ENCODE results near the gene DIP2A. TPM values are rescaled to one million over a fixed set of nuclear protein-coding genes. Genes with fewer than 3 reads are reported as not detected.

DIP2A gene
- total and polyA plus RNA-seq, 5 donors, result 28.6 to 40.6 (median 37.1) TPM

GRCh38 chr21:46468108-46468774 is 9.6 kb downstream of the DIP2A start:
- Histone ChIP-seq H3K4me3 (ENCODE audit: low read length) (no peak overlapping the region), H3K9me3 (ENCODE audit: control insufficient read depth, low read length) (no peaks in the 10 kb centered on the region), H3K27ac (ENCODE audit: low read length) (no peak overlapping the region), H3K27me3 (ENCODE audit: control insufficient read depth, insufficient read depth) (no peaks in the 10 kb centered on the region), H3K4me1 (ENCODE audit: control insufficient read depth, insufficient read depth, low read length) (peaks cover 9% of the 10 kb centered on the region)
- DNase-seq (no peak), ATAC-seq (no peak)
- intact Hi-C loops (cut with DNase I), result no loop called here
- 91% methylated on average over 6 of the region's 6 CpGs for WGBS

- H3K4me3 ChIP-seq (ENCODE audit: low read length), result no peak overlapping the region
- no peak overlapping the region for H3K27ac ChIP-seq (ENCODE audit: low read length)
- no peak for ATAC-seq
- 78% methylated on average over 3 of the region's 3 CpGs for WGBS
- no peak for DNase-seq
- intact Hi-C loops (cut with DNase I), result no loop called here
- peaks cover 9% of the 10 kb centered on the region for H3K4me1 ChIP-seq (ENCODE audit: control insufficient read depth, insufficient read depth, low read length)
- H3K27me3 ChIP-seq (ENCODE audit: control insufficient read depth, insufficient read depth), result no peaks in the 10 kb centered on the region
- no peaks in the 10 kb centered on the region for H3K9me3 ChIP-seq (ENCODE audit: control insufficient read depth, low read length)
These were observed 10.6 kb downstream of the DIP2A start for GRCh38 chr21:46469275-46469674.

- DNase-seq (no peak), ATAC-seq (no peak)
- H3K9me3 ChIP-seq (ENCODE audit: control insufficient read depth, low read length), result no peaks in the 10 kb centered on the region
- no peak overlapping the region for H3K4me3 ChIP-seq (ENCODE audit: low read length)
- H3K4me1 ChIP-seq (ENCODE audit: control insufficient read depth, insufficient read depth, low read length), result peaks cover 12% of the 10 kb centered on the region
- H3K27ac ChIP-seq (ENCODE audit: low read length), result no peak overlapping the region
- no peaks in the 10 kb centered on the region for H3K27me3 ChIP-seq (ENCODE audit: control insufficient read depth, insufficient read depth)
- WGBS, result 78% methylated on average over 1 of the region's 1 CpG
- intact Hi-C loops (cut with DNase I), result no loop called here
These were observed 12.8 kb downstream of the DIP2A start for GRCh38 chr21:46471514-46471913.

GRCh38 chr21:46472246-46472645 is 13.6 kb downstream of the DIP2A start:
- ATAC-seq (peak; percentile 63 to 79), DNase-seq (no peak)
- no peaks in the 10 kb centered on the region for H3K27me3 ChIP-seq (ENCODE audit: control insufficient read depth, insufficient read depth)
- peaks cover 12% of the 10 kb centered on the region for H3K4me1 ChIP-seq (ENCODE audit: control insufficient read depth, insufficient read depth, low read length)
- H3K4me3 ChIP-seq (ENCODE audit: low read length), result no peak overlapping the region
- 63% methylated on average over 6 of the region's 6 CpGs for WGBS
- intact Hi-C loops (cut with DNase I), result no loop called here
- no peak overlapping the region for H3K27ac ChIP-seq (ENCODE audit: low read length)
- no peaks in the 10 kb centered on the region for H3K9me3 ChIP-seq (ENCODE audit: control insufficient read depth, low read length)

- 94% methylated on average over 2 of the region's 2 CpGs for WGBS
- DNase-seq (no peak), ATAC-seq (no peak)
- H3K27me3 ChIP-seq (ENCODE audit: control insufficient read depth, insufficient read depth), result no peaks in the 10 kb centered on the region
- no peak overlapping the region for H3K4me3 ChIP-seq (ENCODE audit: low read length)
- H3K9me3 ChIP-seq (ENCODE audit: control insufficient read depth, low read length), result no peaks in the 10 kb centered on the region
- peaks cover 14% of the 10 kb centered on the region for H3K4me1 ChIP-seq (ENCODE audit: control insufficient read depth, insufficient read depth, low read length)
- H3K27ac ChIP-seq (ENCODE audit: low read length), result no peak overlapping the region
- intact Hi-C loops (cut with DNase I), result no loop called here
These were observed 15.7 kb downstream of the DIP2A start for GRCh38 chr21:46474382-46474781.

GRCh38 chr21:46475296-46475695 is 16.6 kb downstream of the DIP2A start:
- ATAC-seq (no peak), DNase-seq (no peak)
- Histone ChIP-seq H3K4me1 (ENCODE audit: control insufficient read depth, insufficient read depth, low read length) (peaks cover 14% of the 10 kb centered on the region), H3K4me3 (ENCODE audit: low read length) (no peak overlapping the region), H3K27me3 (ENCODE audit: control insufficient read depth, insufficient read depth) (no peaks in the 10 kb centered on the region), H3K9me3 (ENCODE audit: control insufficient read depth, low read length) (no peaks in the 10 kb centered on the region), H3K27ac (ENCODE audit: low read length) (no peak overlapping the region)
- 93% methylated on average over 1 of the region's 1 CpG for WGBS
- intact Hi-C loops (cut with DNase I), result no loop called here

- H3K27me3 ChIP-seq (ENCODE audit: control insufficient read depth, insufficient read depth), result no peaks in the 10 kb centered on the region
- 94% methylated on average over 7 of the region's 7 CpGs for WGBS
- no peaks in the 10 kb centered on the region for H3K9me3 ChIP-seq (ENCODE audit: control insufficient read depth, low read length)
- H3K27ac ChIP-seq (ENCODE audit: low read length), result no peak overlapping the region
- peaks cover 8% of the 10 kb centered on the region for H3K4me1 ChIP-seq (ENCODE audit: control insufficient read depth, insufficient read depth, low read length)
- no peak for DNase-seq
- no peak overlapping the region for H3K4me3 ChIP-seq (ENCODE audit: low read length)
- intact Hi-C loops (cut with DNase I), result no loop called here
- no peak for ATAC-seq
These were observed 19.1 kb downstream of the DIP2A start for GRCh38 chr21:46477765-46478164.

GRCh38 chr21:46478910-46479309 is 20.2 kb downstream of the DIP2A start:
- intact Hi-C loops (cut with DNase I), result no loop called here
- 35% methylated on average over 2 of the region's 2 CpGs for WGBS
- DNase-seq, result no peak
- Histone ChIP-seq H3K4me3 (ENCODE audit: low read length) (no peak overlapping the region), H3K27ac (ENCODE audit: low read length) (no peak overlapping the region), H3K9me3 (ENCODE audit: control insufficient read depth, low read length) (no peaks in the 10 kb centered on the region), H3K27me3 (ENCODE audit: control insufficient read depth, insufficient read depth) (no peaks in the 10 kb centered on the region), H3K4me1 (ENCODE audit: control insufficient read depth, insufficient read depth, low read length) (peaks cover 8% of the 10 kb centered on the region)
- ATAC-seq, result no peak

- H3K27ac ChIP-seq (ENCODE audit: low read length), result no peak overlapping the region
These were observed 21.8 kb downstream of the DIP2A start for GRCh38 chr21:46480466-46480865.

GRCh38 chr21:46482225-46482845 is 23.6 kb downstream of the DIP2A start:
- Histone ChIP-seq H3K9me3 (ENCODE audit: control insufficient read depth, low read length) (no peaks in the 10 kb centered on the region), H3K4me1 (ENCODE audit: control insufficient read depth, insufficient read depth, low read length) (peaks cover 4% of the 10 kb centered on the region), H3K27ac (ENCODE audit: low read length) (no peak overlapping the region), H3K27me3 (ENCODE audit: control insufficient read depth, insufficient read depth) (no peaks in the 10 kb centered on the region), H3K4me3 (ENCODE audit: low read length) (no peak overlapping the region)
- ATAC-seq, result no peak
- WGBS, result 86% methylated on average over 6 of the region's 6 CpGs
- intact Hi-C loops (cut with DNase I), result no loop called here
- no peak for DNase-seq

More at GRCh38 chr21:46480466-46480865, 21.8 kb downstream of the DIP2A start:
- Histone ChIP-seq H3K4me1 (ENCODE audit: control insufficient read depth, insufficient read depth, low read length) (peaks cover 4% of the 10 kb centered on the region), H3K4me3 (ENCODE audit: low read length) (no peak overlapping the region), H3K27me3 (ENCODE audit: control insufficient read depth, insufficient read depth) (no peaks in the 10 kb centered on the region), H3K9me3 (ENCODE audit: control insufficient read depth, low read length) (no peaks in the 10 kb centered on the region)
- ATAC-seq (peak in 1 of 2 donors; percentile 15), DNase-seq (no peak)
- intact Hi-C loops (cut with DNase I), result no loop called here
- 91% methylated on average over 5 of the region's 5 CpGs for WGBS

GRCh38 chr21:46482846-46483231 is 24.1 kb downstream of the DIP2A start:
- Histone ChIP-seq H3K27ac (ENCODE audit: low read length) (no peak overlapping the region), H3K9me3 (ENCODE audit: control insufficient read depth, low read length) (no peaks in the 10 kb centered on the region), H3K27me3 (ENCODE audit: control insufficient read depth, insufficient read depth) (no peaks in the 10 kb centered on the region), H3K4me3 (ENCODE audit: low read length) (no peak overlapping the region), H3K4me1 (ENCODE audit: control insufficient read depth, insufficient read depth, low read length) (peaks cover 4% of the 10 kb centered on the region)
- WGBS, result 95% methylated on average over 2 of the region's 2 CpGs
- ATAC-seq (no peak), DNase-seq (no peak)
- intact Hi-C loops (cut with DNase I), result no loop called here
